ENCODE data around the gene CTSO.
"Not testable (repeated sequence)": the region's sequence is repeated elsewhere in the genome, so short reads cannot be mapped to it uniquely, and the experiment has no call there.

The CTSO gene

DNA sequence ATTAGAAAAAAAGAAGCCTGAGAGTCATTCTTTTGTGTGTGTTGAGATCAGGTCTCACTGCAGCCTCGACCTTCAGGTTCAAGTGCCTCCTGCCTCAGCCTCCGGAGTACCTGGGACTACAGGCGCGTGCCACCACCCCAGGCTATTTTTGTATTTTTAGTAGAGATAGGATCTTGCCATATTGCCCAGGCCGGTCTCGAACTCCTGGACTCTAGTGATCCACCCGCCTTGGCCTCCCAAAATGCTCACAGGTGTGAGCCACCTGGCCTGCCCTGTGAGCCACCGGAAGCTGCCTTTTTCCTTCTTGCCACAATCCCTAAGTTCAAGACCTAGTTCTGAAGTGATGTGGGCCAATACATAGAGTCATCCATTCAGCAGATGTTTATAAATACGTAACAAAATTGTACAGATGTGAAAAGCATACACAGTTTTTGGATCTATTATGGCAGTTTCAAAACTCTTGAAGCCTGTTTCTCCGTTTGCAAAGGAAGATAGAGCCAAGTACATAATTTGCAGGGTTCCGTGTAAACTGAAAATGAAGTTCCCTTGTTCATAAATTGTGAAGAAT lies 536 bp upstream of the CTSO start:
- DNase-seq: peak; percentile 13

DNA sequence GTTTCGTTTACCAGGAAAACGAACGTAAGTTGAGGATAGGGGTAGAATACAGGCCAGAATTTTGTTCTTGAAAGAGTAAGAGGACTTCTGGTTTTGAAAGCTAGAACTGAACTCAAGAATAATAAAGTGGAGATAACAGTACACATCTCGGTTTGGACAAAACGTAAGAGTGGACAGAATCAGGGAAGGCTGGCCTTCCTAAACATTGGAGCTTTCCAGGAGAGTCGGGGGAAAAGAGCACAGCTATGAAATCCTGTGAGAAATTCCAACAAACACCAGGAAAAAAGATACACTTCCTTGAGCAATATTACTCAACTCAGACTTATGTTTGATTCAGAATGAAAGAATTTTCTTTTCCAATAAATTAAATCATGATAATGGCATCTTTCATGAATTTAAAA lies 1.2 kb downstream of the CTSO start:
- no peak for DNase-seq

DNA sequence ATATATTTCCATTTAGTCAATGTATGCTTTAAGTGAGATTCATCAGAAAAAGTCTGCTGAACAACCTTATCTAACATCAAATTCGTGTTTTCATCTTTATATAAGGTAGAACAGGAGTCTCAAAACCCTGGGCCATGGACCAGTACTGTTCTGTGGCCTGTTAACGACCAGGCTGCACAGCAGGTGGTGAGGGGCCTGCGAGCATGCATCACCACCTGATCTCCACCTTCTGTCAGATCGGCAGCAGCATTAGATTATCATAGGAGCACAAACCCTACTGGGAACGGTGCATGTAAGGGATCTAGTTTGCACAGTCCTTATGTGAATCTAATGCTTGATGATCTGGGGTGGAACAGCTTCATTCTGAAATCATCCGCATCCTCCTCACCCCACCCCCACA lies 3.2 kb downstream of the CTSO start:
- no peak for DNase-seq

DNA sequence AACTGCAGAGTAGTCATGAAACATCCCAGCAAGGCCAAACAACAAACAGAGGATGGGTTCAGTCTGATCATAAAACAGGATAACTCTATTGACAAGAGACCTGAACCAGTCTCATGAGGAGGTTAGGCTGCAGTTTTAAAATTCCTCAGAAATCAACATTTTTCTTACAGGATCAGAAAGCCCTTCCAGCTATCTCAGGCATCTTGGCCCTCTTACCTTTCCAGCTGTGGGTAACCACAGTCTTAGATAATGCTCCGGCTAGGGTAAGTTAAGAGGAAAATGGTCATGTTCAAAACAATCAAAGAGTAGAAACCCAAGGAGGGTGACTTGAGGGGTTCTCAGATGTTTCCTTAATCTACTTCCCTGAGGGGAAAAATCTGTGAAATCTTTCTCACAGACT lies 5.1 kb downstream of the CTSO start:
- DNase-seq: no peak

DNA sequence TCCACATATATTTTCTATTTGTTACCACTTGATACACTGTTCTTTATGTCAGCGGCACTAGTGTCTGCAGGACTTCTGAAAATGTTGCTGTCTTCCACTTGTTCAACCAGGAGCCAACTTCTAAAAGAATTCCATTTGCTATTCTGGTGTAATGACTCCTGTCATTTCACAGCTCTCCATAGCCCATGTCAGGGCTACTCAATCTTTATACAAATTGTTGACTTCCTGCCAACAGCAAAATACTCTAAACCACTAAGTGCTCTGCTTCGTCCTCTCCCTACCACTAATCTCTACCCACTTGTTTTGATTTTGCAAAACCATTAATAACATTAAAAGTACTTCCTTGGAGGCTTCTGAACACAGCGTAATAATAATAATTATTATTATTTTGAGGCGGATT lies 7.2 kb downstream of the CTSO start:
- no peak for DNase-seq

DNA sequence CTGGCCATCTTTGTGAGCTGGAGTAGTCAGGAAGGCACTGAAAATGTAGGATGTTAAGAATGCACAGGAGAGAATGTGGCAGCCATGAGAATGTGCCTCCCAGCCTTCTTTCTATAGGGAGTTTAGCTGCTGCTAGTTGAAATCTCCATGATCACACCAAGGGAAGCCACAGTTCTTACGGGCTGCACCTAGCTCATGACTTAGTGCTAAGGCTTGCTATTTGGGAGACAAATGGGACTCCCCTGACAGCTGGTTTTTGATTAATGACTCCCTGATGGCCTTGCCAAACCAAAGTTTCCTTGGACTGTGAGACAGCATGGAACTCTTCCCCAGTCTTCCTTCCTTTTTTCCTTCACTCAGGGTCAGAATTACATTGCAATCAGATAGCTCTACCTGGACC lies 9.2 kb downstream of the CTSO start:
- no peak for DNase-seq

DNA sequence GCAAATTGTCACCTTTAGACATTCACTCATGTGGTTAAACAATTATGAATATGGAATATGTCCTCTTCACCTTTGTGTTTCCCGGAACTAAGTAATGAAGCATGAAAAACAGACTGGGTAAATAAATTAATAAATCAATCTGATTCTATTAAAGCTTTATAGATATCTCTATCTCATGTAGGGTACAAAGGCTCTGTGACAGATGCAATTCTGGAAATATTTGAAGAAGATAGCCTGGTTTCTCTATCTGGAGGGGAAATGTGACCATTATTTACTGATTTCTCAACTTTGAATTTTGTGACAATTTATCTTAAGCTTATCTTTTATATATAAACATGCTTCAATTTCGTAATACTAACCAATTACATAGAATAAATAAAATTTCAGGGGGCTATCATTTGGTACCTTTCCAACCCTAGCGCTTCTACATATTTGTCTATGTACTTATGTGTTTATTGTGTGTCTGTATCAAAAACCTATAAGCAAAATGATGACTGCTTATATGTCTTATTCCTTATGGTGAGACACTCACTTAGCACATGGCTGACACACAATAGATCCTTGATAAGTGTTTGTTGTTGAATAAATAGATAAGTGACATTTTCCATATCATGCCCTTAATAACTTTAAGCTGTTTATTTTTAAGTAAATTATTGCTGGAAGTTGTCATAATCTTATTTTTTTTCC lies 9.9 kb downstream of the CTSO start:
- no peak for DNase-seq

DNA sequence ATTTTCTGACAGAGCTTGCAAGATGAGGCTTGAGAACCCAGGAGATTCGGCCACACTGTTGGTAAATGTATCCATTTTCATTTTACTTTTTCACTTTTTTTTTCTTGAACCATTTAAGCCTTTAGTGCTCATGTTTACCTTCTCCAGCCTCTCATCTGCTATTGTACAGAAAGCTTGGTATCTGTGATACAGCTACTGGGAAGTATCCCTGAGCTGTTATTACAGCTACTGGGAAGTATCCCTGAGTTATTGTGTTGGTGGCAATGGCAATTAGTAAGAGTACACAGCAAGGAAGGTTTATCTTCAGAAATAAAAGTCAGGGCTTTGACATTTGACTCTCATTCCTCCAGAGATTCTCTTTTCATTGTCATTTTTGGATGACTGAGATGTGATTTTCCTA lies 11.8 kb downstream of the CTSO start:
- no peak for DNase-seq

DNA sequence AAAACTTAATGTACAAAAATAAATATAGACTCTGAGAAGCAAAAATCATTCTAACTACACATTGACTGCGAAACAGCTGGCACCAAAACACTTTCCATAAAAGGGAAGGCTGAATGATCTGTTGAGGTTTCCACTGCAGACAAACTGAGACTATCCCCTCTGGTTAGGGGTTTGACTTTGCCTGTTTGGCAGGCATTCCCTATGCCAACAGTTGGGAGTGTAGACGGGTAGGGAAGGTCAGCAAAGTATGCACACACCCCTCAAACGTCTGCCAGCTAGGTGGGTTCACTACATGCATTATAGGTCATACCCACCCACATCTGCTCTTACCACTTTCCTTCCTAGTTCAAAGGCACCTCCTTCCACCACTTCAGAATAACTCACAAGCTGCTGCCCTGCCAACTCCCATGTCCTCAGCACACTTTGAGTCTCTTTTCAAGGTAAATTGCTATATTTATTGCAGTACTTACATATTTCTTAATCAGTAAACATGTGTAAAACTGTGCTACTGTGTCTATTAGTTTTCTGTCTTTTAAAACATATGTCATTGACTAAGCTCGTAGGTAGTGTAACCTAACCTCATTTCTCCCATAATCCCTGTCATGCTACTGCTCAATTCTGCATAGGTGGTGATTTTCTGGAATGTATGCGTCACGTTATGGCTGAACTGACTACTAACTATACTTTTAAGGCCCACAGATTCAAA lies 12.4 kb downstream of the CTSO start:
- DNase-seq: no peak

DNA sequence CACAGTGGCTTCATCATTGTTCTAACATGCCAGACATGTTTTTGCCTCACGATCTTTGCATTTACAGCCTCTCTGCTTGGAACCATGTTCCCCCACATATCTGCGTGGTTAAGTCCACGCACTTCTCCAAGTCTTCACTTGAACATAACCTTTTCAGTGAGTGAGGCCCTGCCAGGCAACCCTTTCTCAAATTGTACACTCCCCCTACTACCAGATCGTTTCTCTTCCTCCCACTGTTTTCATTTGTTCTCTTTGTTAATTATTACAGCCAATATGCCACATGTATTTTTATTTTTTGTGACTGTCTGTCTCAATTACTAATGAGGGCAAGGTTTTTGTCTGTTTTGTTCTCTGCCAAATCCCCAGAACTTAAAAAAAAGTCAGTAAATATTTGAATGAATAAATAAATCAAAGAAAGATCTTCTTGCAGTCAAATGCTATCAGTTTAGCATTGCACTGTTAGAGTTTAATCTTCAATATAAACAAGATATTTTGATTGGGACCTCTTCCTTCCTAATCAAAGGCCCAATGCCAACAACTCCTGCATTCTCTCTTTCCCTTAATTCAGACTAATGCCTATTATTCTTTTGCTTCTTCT lies 18.2 kb downstream of the CTSO start:
- no peak for DNase-seq

DNA sequence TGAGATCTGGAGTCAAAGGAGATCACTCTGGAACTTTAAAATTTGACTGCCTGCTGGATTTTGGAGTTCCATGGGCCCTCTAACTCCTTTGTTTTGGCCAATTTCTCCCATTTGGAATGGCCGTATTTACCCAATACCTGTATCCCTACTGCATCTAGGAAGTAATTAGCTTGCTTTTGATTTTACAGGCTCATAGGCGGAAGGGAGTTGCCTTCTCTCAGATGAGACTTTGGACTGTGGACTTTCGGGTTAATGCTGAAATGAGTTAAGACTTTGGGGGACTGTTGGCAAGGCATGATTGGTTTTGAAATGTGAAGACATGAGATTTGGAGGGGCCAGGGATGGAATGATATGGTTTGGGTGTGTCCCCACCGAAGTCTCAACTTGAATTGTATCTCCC lies 19.0 kb downstream of the CTSO start:
- DNase-seq: not testable (repeated sequence)

DNA sequence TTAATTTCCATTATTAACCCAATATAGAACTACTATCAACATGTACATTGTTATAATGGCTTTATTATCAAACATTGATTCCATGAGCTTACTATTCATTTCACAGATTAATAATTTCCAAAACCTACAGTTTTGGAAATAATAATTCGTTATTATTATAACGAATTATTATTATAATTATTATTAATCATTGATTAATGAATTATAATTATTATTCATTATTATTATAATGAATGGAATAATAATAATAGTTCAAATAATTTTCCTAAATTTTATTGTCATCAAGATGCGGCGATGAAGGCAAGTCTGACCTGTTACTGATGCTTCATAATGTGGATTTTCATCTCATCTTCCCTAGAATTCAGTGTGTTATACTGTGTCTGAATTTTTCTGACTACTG lies 22.0 kb downstream of the CTSO start:
- DNase-seq: no peak

DNA sequence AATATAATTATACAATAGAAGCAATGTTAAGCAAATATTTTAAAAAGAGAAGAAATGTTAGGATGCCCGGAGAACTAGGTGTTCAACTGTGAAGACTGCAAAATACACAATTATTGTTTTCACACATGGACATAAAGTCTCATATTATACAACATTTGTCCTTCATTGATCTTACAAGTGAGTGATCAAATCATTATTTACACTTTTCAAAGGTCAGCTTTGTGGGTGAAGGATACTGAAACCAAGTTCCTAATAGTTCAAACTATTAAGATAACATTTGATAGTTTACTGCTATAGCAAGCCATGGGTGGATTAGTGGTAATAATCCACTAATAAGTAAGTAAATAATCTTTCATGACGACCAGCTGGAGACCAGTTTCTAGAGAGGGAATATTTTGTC lies 23.3 kb downstream of the CTSO start:
- no peak for DNase-seq

DNA sequence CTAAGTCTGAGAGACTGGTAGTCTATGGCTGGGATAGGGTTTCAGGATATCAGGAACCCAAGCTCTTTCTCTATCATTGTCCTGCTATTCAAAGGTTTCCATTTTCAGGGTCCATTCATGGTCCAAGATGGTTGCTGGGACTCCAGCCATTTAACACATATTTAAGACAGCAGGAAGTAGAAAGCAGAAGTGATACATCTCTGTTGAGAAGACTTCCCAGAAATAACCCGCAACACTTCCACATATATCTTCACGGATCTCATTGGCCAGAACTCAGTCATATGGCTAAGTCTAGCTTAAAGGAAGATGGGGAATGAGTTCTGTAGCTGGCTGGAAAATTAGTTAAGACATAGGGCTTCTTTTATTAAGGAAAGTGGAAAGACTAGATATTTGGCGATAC lies 23.8 kb downstream of the CTSO start:
- no peak for DNase-seq

DNA sequence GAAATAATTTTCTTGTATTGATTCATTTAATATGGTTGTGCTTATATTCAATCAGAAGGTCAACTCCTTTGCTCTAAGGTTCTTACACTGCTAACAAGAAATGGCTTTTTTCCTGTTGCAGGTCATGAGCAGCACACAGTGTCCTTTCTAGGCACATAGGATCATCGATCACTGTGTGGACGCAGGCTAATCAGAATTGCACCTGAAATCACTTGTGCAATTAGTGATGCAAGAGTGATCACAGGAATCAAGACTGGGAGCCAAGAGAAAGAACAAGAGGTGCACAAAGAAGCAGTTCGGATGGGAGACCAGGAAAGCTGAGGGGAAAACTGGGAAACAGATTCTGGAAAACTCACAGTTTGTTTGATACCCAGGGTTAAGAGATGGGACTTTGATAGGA lies 29.0 kb downstream of the CTSO start:
- no peak for DNase-seq

DNA sequence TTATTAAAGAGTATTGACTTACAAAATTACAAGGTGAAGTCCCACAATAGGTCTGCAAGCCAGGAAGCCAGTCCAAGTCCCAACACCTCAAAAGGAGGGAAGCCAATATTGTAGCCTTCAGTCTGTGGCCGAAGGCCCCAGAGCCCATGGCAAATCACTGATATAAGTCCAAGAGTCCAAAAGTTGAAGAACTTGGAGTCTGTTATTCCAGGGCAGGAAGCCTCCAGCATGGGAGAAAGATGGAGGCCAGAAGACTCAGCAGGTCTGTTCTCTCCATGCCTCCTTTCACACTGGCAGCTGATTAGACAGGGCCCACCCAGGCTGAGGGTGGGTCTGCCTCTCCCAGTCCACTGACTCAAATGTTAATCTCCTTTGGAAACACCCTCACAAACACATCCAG lies 32.1 kb downstream of the CTSO start:
- no peak for DNase-seq

DNA sequence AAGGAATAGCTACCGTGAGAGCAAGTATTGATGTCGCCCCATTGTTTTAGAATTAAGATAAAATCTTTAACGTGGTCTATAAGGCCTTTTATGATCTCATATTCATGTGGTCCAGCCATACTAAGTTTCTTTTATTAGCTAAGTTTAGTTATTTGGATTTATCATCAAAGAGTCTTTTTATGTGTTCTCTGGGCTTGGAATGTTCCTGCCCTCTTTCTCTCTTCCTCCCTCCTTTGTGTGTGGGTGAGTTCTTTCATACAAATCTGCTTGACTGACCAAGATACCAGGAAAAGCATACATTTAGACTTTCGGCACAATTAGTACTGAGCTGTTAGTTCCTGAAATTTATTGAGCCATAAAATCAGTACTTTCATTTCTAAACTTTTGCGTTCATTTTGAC lies 38.9 kb downstream of the CTSO start:
- no peak for DNase-seq

DNA sequence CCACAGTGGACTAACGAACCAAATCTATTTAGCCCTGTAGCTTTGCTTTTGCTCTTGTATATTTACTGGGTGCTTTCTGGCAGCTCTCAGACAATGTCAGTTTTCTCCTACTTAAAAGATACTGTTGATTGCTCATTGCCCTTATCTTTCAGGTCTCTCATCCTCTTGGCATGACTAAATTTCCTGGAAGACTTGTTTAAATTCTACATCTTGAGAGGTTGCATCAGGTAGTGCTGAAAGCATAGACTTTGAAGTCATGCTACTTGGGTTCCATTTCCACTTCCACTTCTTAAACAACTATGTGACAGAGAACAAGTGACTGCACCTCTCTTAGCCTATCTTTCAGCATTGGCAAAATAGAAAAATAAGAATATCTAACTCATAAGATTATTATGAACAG lies 41.8 kb downstream of the CTSO start:
- no peak for DNase-seq

DNA sequence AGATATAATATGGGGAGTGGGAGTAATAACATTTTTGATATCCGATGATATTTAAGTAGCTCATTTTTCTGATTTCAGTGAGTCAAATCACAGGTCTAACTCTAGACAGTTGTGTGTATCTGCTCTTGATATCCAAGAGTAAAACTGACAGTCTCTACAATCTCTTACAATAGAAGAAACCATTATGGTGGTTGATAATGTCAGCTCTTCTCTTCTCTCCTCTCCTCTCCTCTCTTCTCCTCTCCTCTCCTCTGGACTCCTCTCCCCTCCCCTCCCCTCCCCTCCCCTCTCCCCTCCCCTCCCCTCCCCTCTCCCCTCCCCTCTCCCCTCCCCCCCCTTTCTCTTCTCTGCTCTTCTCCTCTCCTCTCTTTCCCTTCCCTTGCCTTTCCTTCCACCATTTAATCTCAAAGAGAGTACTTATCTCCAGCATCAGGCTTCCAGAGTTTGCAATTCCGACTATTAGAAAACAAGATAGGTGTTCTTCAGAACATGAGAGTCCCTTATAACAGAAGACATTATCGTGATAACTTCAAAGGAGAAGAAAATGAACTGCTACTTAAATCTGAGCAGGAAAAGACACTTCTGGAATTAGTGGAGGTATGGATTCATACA lies 43.9 kb downstream of the CTSO start:
- no peak for DNase-seq

DNA sequence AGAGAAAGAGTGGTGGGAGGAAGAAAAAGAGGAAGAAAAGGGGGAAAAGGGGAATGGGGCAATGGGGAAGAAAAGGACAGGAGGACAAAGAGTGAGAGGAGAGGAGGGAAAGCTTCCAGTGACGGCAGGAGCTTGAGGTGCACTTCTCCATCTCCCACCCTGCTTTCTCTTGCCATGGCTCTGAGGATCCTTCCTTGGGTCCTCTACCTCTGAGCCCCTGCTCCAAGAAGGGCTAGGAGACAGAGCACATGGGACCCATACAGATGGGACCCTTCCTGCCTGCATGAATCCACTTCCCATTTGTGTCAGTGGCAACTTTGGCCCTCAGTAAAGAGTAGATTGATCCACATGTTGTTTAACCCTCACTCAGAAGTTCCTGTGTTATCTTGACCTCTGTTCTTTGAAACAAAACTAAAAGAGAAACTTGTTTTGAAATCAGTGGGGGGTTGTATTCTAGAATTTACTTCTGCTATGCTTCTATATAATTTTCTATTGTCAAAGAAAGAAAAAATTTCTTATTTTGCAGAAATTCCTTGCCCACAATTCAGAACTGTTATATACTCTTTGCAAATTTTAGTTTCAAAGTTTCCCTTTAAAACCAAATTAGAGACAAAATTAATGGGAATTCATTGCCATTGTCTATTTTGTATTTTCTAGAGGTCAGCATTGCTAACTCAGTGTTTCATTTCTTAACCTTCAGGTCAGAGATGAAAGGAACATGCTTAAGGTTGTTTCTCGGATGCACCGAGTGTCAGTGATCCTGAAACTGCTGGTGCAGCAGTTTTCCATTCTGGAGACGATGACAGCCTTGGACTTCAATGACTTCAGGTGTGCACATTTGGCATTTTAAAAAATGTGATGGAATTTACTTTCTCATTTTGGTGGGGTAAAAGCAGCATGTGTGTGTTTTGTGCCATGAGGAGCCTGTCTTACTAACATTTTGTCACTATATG lies 45.2 kb downstream of the CTSO start:
- no peak for DNase-seq

DNA sequence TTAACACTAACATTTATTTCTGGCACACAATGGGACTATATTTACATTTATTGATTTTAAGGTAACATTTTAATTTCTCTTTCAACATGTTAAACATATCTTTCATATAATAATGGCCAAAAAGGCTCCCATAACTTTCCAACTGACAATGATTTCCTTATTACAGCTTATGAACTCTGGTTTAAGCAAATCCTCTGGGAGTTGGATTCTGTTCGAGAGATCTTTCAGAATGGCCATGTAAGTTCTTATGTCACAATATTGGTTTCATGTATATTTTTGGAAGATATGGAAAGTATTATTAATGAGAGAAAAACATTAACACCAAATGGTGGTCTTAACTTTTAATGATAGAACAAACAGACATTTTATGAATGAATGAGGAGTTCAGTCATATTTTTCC lies 46.1 kb downstream of the CTSO start:
- DNase-seq: no peak

DNA sequence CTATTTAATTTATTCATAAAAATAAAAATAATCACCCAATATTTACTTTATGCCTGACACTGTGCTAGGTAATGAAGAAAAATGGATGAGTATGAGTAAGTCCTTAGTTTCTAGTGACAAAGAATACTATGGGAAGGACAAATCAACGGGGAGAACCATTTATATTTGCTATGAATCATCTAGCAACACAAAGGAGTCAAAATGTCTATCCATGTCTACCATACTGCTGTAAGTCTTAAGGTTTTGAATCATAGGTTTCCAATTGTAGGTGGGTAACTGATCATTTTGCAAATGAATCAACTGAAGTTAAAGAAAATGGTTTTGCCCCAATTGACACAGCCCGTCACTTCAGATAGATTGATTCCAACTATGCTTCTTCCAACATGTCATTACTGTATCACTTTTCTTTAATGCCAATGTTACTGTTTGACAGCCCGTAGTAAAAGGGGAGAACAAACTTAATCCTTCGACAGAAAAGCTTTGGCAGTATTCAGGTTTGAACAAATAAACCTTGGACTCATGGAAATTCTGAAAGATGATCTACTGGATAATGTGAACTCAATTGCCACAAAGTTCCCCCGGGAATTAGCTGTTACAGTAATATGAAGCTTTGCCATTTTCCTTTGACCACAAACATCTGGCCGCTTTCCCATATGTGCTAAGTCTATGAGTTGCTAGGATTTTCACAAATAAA lies 47.0 kb downstream of the CTSO start:
- no peak for DNase-seq
